ENCODE measurements around the gene C1QBP. TPM values are rescaled to one million over a fixed set of nuclear protein-coding genes. Genes with fewer than 3 reads are reported as not detected.
A peak's percentile ranks its signal among the peaks of the same experiment; 100 is the strongest.

C1QBP gene, protein sequence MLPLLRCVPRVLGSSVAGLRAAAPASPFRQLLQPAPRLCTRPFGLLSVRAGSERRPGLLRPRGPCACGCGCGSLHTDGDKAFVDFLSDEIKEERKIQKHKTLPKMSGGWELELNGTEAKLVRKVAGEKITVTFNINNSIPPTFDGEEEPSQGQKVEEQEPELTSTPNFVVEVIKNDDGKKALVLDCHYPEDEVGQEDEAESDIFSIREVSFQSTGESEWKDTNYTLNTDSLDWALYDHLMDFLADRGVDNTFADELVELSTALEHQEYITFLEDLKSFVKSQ
- total RNA-seq (10 to 100 TPM; 51.8 to 60.1 TPM), polyA plus RNA-seq (100 to 1,000 TPM in 1 of 2 donors, 10 to 100 TPM in 1; 58.5 to 111 TPM)
- long read RNA-seq, donor 1, transcript C1QBP-201 (6 exons, 1,169 nt) = major isoform, 205 of 220 reads
- long read RNA-seq, donor 1, partial matches to known transcripts = 0 of 220 reads
- long read RNA-seq, donor 1, other reads (novel, unspliced or antisense) = 14 of 220 reads
- long read RNA-seq, donor 2, transcript C1QBP-201 (6 exons, 1,169 nt) = major isoform, 51 of 56 reads
- long read RNA-seq, donor 2, partial matches to known transcripts = 0 of 56 reads
- long read RNA-seq, donor 2, other reads (novel, unspliced or antisense) = 4 of 56 reads

GRCh38 chr17:5438716-5439445, at the start of gene C1QBP:
TSS of gene C1QBP (minus strand) at chr17:5439155. CDS start at chr17:5439073, 82 bp downstream.
- Histone ChIP-seq H3K9me3 (ENCODE audit: control insufficient read depth, low read length) (no peaks in the 10 kb centered on the region), H3K27me3 (ENCODE audit: control insufficient read depth in 1 of 2, insufficient read depth in 2 of 2, low read length in 1 of 2) (no peaks in the 10 kb centered on the region), H3K36me3 (ENCODE audit: control insufficient read depth in 1 of 2, insufficient read depth in 2 of 2, low read length in 1 of 2) (peaks cover 4 to 5% of the 10 kb centered on the region in 2 donors), H3K4me3 (ENCODE audit: low read length in 2 of 2) (peak within 1 kb of the TSS; percentile 19 to 90), H3K27ac (ENCODE audit: low read depth in 1 of 2, low read length in 2 of 2) (peak within 1 kb of the TSS; percentile 49 to 80), H3K4me1 (ENCODE audit: control insufficient read depth in 1 of 2, insufficient read depth in 2 of 2, low read length in 2 of 2) (no peaks in the 10 kb centered on the region)
- WGBS, 2 donors = 0% methylated on average over 69 to 75 of the region's 75 CpGs
- intact Hi-C loops (cut with DNase I) = loop anchor here in 1 of 2 donors (1.0 to 2.0 kb wide), 3 partner anchors 20 to 248 kb away; partner anchors contain the start of genes NUP88 and ZNF594
- DNase-seq (peak; percentile 93 to 97), ATAC-seq (ENCODE audit: low FRiP score) (peak; percentile 99)

GRCh38 chr17:5488752-5489151, 49.8 kb upstream of the C1QBP start:
- Histone ChIP-seq H3K27me3 (ENCODE audit: control insufficient read depth in 1 of 2, insufficient read depth in 2 of 2, low read length in 1 of 2) (no peaks in the 10 kb centered on the region), H3K36me3 (ENCODE audit: control insufficient read depth in 1 of 2, insufficient read depth in 2 of 2, low read length in 1 of 2) (peaks cover 0 to 4% of the 10 kb centered on the region in 2 donors), H3K9me3 (ENCODE audit: control insufficient read depth, low read length) (no peaks in the 10 kb centered on the region), H3K27ac (ENCODE audit: low read depth in 1 of 2, low read length in 2 of 2) (no peak overlapping the region), H3K4me1 (ENCODE audit: control insufficient read depth in 1 of 2, insufficient read depth in 2 of 2, low read length in 2 of 2) (no peaks in the 10 kb centered on the region), H3K4me3 (ENCODE audit: low read length in 2 of 2) (no peak overlapping the region)
- WGBS, 2 donors = 85% methylated on average over 8 of the region's 8 CpGs
- intact Hi-C loops (cut with DNase I) = loop anchor here in 1 of 2 donors (5.0 kb wide), 1 partner anchor 94 kb away; the partner anchor contains the start of gene NLRP1
- no peak for DNase-seq
- no peak for ATAC-seq (ENCODE audit: low FRiP score)

DNA sequence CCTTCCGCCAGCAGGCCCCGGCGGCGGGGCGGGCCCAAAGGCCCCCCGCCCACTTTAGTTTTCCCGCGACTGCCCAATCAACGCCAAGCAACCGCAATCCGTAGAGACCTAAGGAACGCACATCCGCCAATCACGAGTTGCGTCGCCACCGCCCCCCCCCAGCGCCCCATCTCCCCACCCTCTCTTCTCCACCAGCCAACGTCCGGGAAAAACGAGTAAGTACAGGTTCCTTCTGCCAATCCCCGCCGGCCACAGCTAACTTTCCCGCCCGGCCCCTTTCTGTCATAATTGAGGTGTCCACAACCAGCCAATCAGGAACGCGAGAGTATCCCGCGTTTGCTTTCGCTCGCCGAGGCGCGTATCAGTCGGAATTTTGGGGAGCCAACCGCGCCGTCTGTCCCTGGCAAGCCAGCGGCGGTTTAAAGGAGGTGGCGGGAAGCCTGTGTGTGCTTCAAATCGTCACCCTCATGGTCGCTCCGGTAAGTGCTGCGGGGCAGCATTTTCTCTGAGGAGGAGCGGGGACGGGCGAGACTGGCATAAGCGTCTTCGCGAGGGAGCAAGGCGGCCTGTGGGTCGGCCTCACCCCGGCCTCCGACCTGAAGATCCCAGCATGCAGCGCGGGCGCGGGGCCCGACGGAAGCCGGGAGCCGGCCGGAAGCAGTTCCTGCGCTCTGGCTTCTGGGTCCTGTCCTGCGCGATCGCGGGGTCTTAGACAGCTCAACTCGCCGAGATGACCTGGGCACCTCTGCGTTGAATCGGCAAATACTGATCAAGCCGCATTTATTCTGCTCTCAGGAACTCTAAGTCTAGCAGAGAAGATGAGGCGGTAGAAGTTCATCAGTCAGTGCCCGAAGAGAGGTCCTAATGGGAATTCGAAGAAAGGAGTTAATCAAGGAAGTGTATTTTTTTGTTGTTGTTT, 47.5 kb upstream of the C1QBP start, which contains the start of gene MIS12:
TSS of gene MIS12 (plus strand) at position 361 of the 919 bp plus-strand sequence. CDS start 2,297 bp downstream, outside the sequence.
- peak within 1 kb of the TSS; percentile 71 to 99 for H3K27ac ChIP-seq (ENCODE audit: low read depth in 1 of 2, low read length in 2 of 2)
- ATAC-seq (ENCODE audit: low FRiP score) = peak; percentile 97
- no peaks in the 10 kb centered on the region for H3K27me3 ChIP-seq (ENCODE audit: control insufficient read depth in 1 of 2, insufficient read depth in 2 of 2, low read length in 1 of 2)
- peak within 1 kb of the TSS; percentile 62 to 86 for H3K4me3 ChIP-seq (ENCODE audit: low read length in 2 of 2)
- intact Hi-C loops (cut with DNase I) = loop anchor here (2.0 to 5.0 kb wide), 3 partner anchors 18 to 96 kb away; partner anchors contain the start of genes DHX33 (in 2 of the 2) and NLRP1 (in 1 of the 2)
- WGBS, 2 donors = 1% methylated on average over 64 to 77 of the region's 77 CpGs
- H3K36me3 ChIP-seq (ENCODE audit: control insufficient read depth in 1 of 2, insufficient read depth in 2 of 2, low read length in 1 of 2) = peaks cover 0 to 4% of the 10 kb centered on the region in 2 donors
- DNase-seq = peak; percentile 99
- no peaks in the 10 kb centered on the region for H3K9me3 ChIP-seq (ENCODE audit: control insufficient read depth, low read length)
- H3K4me1 ChIP-seq (ENCODE audit: control insufficient read depth in 1 of 2, insufficient read depth in 2 of 2, low read length in 2 of 2) = no peaks in the 10 kb centered on the region

DNA sequence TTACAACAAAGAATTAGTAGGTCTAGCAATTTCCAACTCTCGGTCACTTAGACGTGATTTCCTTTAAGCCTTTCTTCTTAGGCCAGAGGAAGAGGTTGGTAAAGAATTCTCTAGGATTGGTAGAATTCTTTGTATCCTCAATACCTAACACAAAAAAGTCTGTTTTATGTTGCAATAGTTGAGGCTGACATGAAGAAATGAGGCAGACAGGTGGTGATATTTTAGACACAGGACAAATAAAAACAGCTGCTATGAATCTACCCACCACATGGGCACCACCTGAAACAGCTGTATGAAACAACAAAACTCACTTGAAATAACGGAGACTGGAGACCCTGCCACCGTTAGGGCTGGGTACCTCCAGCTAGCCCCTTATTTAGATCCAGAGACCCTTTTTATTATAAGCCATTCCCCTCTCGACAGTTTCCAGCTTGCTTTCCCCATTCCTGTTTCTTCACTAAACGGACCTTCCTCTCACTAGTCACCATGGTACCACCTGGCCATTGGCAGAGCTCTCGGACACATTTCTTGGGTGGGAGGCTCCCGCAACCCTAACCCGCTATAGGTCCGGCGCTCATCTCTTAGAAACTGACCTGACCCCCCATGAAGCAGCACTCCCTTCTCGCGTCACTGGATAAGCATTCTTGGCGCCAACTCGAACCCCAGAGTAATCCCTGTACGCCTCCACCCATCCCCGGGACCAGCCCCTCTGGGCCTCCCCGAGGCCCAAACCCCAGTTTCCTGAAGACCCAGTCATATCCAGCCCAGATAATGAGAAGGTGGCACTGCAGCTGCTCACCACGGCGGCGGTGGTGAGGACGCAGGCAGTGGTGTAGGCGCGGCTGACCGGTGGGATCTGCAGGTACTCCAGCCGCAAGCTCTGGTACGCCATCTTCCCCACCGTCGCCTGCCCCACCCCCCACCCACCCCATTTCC, 46.6 kb upstream of the C1QBP start, which contains the start of gene DERL2:
TSS of gene DERL2 (minus strand) at position 909 of the 936 bp plus-strand sequence. CDS start at position 892, 17 bp downstream.
- intact Hi-C loops (cut with DNase I) = loop anchor here (2.0 to 5.0 kb wide), 3 partner anchors 17 to 97 kb away; partner anchors contain the start of genes DHX33 (in 2 of the 2) and NLRP1 (in 1 of the 2)
- H3K27me3 ChIP-seq (ENCODE audit: control insufficient read depth in 1 of 2, insufficient read depth in 2 of 2, low read length in 1 of 2) = no peaks in the 10 kb centered on the region
- DNase-seq (no peak), ATAC-seq (ENCODE audit: low FRiP score) (peak; percentile 23)
- peaks cover 0 to 4% of the 10 kb centered on the region in 2 donors for H3K36me3 ChIP-seq (ENCODE audit: control insufficient read depth in 1 of 2, insufficient read depth in 2 of 2, low read length in 1 of 2)
- 5% methylated on average over 28 to 29 of the region's 29 CpGs for whole genome bisulfite sequencing, 2 donors
- H3K4me3 ChIP-seq (ENCODE audit: low read length in 2 of 2) = peak within 1 kb of the TSS; percentile 62 to 86
- peak within 1 kb of the TSS; percentile 71 to 99 for H3K27ac ChIP-seq (ENCODE audit: low read depth in 1 of 2, low read length in 2 of 2)
- H3K4me1 ChIP-seq (ENCODE audit: control insufficient read depth in 1 of 2, insufficient read depth in 2 of 2, low read length in 2 of 2) = no peaks in the 10 kb centered on the region
- no peaks in the 10 kb centered on the region for H3K9me3 ChIP-seq (ENCODE audit: control insufficient read depth, low read length)

GRCh38 chr17:5481451-5481850, 42.5 kb upstream of the C1QBP start:
- Histone ChIP-seq H3K36me3 (ENCODE audit: control insufficient read depth in 1 of 2, insufficient read depth in 2 of 2, low read length in 1 of 2) (peaks cover 5 to 10% of the 10 kb centered on the region in 2 donors), H3K27me3 (ENCODE audit: control insufficient read depth in 1 of 2, insufficient read depth in 2 of 2, low read length in 1 of 2) (no peaks in the 10 kb centered on the region), H3K4me3 (ENCODE audit: low read length in 2 of 2) (no peak overlapping the region), H3K27ac (ENCODE audit: low read depth in 1 of 2, low read length in 2 of 2) (no peak overlapping the region), H3K9me3 (ENCODE audit: control insufficient read depth, low read length) (no peaks in the 10 kb centered on the region), H3K4me1 (ENCODE audit: control insufficient read depth in 1 of 2, insufficient read depth in 2 of 2, low read length in 2 of 2) (no peaks in the 10 kb centered on the region)
- DNase-seq (no peak), ATAC-seq (ENCODE audit: low FRiP score) (no peak)
- intact Hi-C loops (cut with DNase I) = no loop called here
- 94 to 100% methylated on average over 4 of the region's 4 CpGs for WGBS, 2 donors

GRCh38 chr17:5480962-5481361, 42.0 kb upstream of the C1QBP start:
- no peak overlapping the region for H3K27ac ChIP-seq (ENCODE audit: low read depth in 1 of 2, low read length in 2 of 2)
- no peaks in the 10 kb centered on the region for H3K27me3 ChIP-seq (ENCODE audit: control insufficient read depth in 1 of 2, insufficient read depth in 2 of 2, low read length in 1 of 2)
- no peak for ATAC-seq (ENCODE audit: low FRiP score)
- intact Hi-C loops (cut with DNase I) = no loop called here
- no peak overlapping the region for H3K4me3 ChIP-seq (ENCODE audit: low read length in 2 of 2)
- no peaks in the 10 kb centered on the region for H3K4me1 ChIP-seq (ENCODE audit: control insufficient read depth in 1 of 2, insufficient read depth in 2 of 2, low read length in 2 of 2)
- peaks cover 5 to 10% of the 10 kb centered on the region in 2 donors for H3K36me3 ChIP-seq (ENCODE audit: control insufficient read depth in 1 of 2, insufficient read depth in 2 of 2, low read length in 1 of 2)
- H3K9me3 ChIP-seq (ENCODE audit: control insufficient read depth, low read length) = no peaks in the 10 kb centered on the region
- DNase-seq = no peak
- 80 to 81% methylated on average over 6 of the region's 6 CpGs for WGBS, 2 donors

DNA sequence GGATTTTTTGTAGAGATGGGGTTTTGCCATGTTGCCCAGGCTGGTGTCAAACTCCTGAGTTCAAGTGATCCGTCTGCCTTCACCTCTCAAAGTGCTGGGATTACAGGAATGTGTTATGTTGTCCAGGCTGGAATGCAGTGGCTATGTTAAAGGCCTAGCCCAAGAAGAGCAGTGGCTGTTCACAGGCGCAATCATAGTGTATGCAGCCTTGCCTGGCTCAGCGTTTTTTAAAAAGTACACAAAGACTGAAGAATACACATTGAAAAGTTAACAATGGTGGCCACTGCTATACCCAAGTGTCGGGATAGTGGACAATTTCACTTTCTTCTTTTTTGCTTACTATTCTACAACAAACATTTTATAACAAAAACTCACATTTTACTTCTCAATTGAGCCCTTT, 40.0 kb upstream of the C1QBP start:
- intact Hi-C loops (cut with DNase I) = no loop called here
- 90 to 93% methylated on average over 4 of the region's 4 CpGs for WGBS, 2 donors
- DNase-seq = no peak
- H3K36me3 ChIP-seq (ENCODE audit: control insufficient read depth in 1 of 2, insufficient read depth in 2 of 2, low read length in 1 of 2) = peaks cover 10 to 11% of the 10 kb centered on the region in 2 donors
- no peaks in the 10 kb centered on the region for H3K27me3 ChIP-seq (ENCODE audit: control insufficient read depth in 1 of 2, insufficient read depth in 2 of 2, low read length in 1 of 2)
- no peak for ATAC-seq (ENCODE audit: low FRiP score)
- no peak overlapping the region for H3K4me3 ChIP-seq (ENCODE audit: low read length in 2 of 2)
- no peaks in the 10 kb centered on the region for H3K4me1 ChIP-seq (ENCODE audit: control insufficient read depth in 1 of 2, insufficient read depth in 2 of 2, low read length in 2 of 2)
- H3K9me3 ChIP-seq (ENCODE audit: control insufficient read depth, low read length) = no peaks in the 10 kb centered on the region
- H3K27ac ChIP-seq (ENCODE audit: low read depth in 1 of 2, low read length in 2 of 2) = no peak overlapping the region
